Measurements from ENCODE around the gene ZNF860.
A peak's percentile ranks its signal among the peaks of the same experiment; 100 is the strongest.

ZNF860 gene

DNA sequence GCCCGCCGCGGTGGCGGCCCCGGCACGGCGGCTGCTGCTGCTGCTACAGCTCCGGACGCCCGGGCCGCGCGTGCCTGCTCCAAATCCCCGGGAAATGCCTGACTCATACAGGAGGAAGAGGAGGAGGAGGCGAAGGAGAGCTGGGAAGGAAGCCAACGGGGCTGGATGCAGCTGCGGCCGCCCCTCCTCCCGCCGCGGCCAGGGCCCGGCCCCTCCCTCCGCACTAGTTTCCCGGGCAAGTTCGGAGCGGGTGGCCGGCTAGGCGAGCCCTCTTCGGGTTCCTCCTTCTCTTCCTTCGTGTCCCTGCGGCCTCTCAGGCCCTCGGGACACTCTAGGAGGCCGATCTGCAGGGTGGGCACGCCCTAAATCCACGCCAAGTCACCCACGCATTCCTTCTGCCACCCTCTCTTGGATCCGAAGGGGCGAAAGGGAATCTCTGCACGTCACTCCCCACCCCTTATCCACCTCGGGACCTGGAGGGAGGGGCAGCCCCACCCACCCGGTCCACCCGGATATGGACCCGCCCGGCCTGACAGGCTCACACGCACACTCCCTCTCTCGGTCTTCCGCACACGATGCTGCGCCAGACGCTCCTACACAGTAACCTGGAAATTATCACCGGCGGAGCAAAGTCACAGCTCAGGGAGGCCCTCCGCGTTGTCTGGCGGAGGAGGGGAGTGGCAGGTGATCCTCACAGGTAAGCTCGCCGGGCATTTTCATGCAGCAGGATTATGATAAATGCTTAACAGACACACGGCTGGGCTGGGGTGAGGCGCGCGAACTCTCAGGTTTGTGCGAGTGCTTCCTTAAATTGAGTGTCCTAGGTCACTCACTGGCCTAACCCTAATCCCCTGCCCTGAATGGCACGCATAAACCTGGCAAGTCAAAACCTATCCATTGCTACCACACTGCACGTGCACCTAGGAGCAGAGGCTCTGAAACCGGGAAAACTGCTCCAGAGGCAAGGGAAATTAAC is at the start of gene ZNF860, which contains the start of gene OSBPL10:
TSS of gene ZNF860 (plus strand) at position 545 of the 976 bp plus-strand sequence. CDS start 7,330 bp downstream, outside the sequence.
TSS of gene OSBPL10 (minus strand) at position 57 of the 976 bp plus-strand sequence. CDS start 83 bp downstream, outside the sequence.
- Histone ChIP-seq H3K36me3 (ENCODE audit: insufficient read depth, low read length) (peaks cover 10% of the 10 kb centered on the region), H3K4me1 (ENCODE audit: insufficient read depth, low read length) (peaks cover 9% of the 10 kb centered on the region), H3K9me3 (ENCODE audit: control insufficient read depth, insufficient read depth, low read length) (no peaks in the 10 kb centered on the region), H3K9ac (ENCODE audit: low read depth, low read length) (peak within 1 kb of the TSS; percentile 88)

DNA sequence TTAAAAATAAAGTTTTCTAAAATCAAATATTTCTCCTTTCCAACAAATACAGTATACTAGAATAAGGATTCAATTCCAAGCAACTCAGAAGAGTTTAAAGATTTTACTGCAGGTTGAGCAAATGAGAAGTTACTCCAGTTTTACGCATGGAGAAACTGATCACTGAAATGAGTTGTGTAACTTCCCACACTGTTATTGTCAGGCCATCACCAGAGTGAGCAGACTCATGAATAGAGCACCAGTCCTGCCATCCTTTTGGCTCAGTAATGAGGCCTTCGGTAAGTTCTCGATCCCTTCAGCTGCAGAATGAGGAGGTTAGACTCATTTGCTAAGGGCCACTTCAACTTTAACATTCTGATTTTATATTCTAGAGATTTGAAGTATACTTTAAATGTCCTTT is 48.6 kb upstream of the ZNF860 start:
- no peaks in the 10 kb centered on the region for H3K36me3 ChIP-seq (ENCODE audit: insufficient read depth, low read length)
- peaks cover 16% of the 10 kb centered on the region for H3K4me1 ChIP-seq (ENCODE audit: insufficient read depth, low read length)
- no peaks in the 10 kb centered on the region for H3K9me3 ChIP-seq (ENCODE audit: control insufficient read depth, insufficient read depth, low read length)
- no peak overlapping the region for H3K9ac ChIP-seq (ENCODE audit: low read depth, low read length)

DNA sequence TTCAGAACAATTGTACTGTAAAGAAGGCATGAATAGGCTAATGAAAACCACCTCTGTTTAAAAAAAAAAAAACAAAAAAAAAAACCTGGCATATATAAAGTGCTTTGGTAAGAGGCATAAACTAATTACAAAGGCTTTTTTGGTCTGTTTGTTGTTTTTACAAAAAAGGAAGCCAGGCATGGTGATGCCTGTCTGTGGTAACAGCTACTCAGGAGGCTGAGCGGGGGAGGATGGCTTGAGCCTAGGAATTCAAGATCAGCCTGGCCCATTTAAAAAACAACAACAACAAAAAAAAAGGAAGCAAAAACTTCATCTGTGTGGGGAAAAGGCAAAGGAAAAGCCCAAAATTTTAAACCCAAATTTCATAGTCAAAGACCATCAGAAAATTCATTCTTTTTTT is 47.5 kb upstream of the ZNF860 start:
- H3K4me1 ChIP-seq (ENCODE audit: insufficient read depth, low read length): peaks cover 16% of the 10 kb centered on the region
- no peak overlapping the region for H3K9ac ChIP-seq (ENCODE audit: low read depth, low read length)
- H3K9me3 ChIP-seq (ENCODE audit: control insufficient read depth, insufficient read depth, low read length): no peaks in the 10 kb centered on the region
- no peaks in the 10 kb centered on the region for H3K36me3 ChIP-seq (ENCODE audit: insufficient read depth, low read length)

DNA sequence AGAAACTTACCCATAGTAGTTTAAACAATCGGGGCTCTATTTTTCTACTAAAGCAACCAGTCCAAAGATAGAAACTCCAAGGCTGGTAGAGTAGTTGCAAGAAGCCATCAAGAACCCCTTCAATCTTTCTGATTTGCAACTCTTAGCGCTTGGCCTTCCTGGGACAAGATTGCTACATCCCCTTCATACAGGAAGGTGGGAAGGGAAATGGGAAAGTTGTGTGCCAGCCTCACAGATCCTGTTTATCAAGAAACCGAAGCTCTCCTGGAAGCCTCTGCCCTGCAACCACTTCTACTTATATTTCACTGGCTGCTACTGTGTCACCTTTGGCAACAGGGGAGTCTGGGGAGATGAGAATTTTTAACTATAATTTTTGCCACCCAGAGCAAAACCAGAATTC is 46.7 kb upstream of the ZNF860 start:
- Histone ChIP-seq H3K4me1 (ENCODE audit: insufficient read depth, low read length) (peaks cover 16% of the 10 kb centered on the region), H3K9ac (ENCODE audit: low read depth, low read length) (no peak overlapping the region), H3K9me3 (ENCODE audit: control insufficient read depth, insufficient read depth, low read length) (no peaks in the 10 kb centered on the region), H3K36me3 (ENCODE audit: insufficient read depth, low read length) (peaks cover 2% of the 10 kb centered on the region; the same call in 1 of the 2 replicates)

DNA sequence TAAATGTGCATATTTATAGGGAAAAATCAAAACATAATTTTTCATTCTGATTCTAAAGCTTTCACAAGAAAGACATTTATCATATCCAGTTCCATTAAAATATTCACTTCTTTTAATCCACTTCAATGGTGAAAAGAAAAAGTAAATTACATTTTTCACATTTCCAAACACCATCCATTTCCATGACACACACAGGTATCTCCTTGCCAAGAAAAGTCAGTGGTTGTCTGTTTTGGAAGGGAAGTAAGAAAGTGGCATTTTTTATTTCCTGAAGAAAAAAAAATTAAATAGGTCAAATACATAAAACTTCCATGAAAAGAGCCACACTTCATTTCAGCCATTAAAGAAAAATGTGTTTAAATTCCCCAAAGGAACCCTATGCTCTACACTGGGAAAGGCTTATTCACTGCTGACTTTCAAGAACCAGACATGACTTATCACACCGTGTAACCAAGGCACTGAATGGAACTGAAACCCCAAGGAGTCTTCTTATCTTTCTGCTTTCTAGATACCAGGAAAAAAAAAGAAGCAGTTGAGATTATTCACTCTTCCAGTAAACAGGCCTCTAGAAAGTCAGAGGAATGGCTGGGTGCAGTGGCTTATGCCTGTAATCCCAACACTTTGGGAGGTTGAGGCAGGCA is 45.0 kb upstream of the ZNF860 start:
- Histone ChIP-seq H3K9ac (ENCODE audit: low read depth, low read length) (no peak overlapping the region), H3K9me3 (ENCODE audit: control insufficient read depth, insufficient read depth, low read length) (no peaks in the 10 kb centered on the region), H3K4me1 (ENCODE audit: insufficient read depth, low read length) (peaks cover 16% of the 10 kb centered on the region), H3K36me3 (ENCODE audit: insufficient read depth, low read length) (peaks cover 2% of the 10 kb centered on the region; the same call in 1 of the 2 replicates)

DNA sequence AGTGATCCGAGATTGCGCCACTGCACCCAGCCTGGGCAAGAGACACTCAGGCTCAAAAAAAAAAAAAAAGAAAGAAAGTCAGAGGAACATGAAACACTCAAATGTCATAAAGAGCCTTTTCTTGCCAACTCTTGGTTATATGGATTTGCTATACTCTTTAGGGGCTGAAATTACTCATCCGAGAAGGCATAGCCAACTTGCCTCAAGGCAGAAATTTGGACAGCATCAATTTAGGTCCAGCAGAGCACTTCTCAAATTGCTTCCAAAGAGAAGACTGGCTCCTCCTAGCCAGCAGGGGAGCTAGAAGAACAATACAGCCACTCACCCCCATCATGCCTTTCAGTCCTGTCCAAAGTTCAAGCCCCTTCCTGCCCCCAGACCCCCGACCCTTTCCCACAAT is 44.3 kb upstream of the ZNF860 start:
- peaks cover 2% of the 10 kb centered on the region; the same call in 1 of the 2 replicates for H3K36me3 ChIP-seq (ENCODE audit: insufficient read depth, low read length)
- peaks cover 16% of the 10 kb centered on the region for H3K4me1 ChIP-seq (ENCODE audit: insufficient read depth, low read length)
- H3K9ac ChIP-seq (ENCODE audit: low read depth, low read length): no peak overlapping the region
- no peaks in the 10 kb centered on the region for H3K9me3 ChIP-seq (ENCODE audit: control insufficient read depth, insufficient read depth, low read length)

DNA sequence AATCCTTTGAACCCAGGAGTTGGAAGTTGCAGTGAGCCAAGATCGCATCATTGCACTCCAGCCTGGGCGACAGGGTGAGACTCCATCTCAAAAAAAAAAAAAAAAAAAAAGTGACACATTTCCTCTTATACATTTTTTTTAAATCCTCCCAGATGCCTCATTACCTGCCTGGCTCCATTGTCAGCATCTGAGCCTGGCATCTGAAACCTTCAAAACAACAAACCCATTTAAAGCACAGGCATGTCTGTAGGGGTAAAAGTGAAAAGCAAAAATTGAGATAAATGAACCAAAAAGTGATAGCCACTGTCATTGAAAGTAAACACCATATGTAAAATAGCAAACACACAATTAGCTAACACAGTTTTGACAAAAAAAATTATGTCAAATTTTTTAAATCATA is 39.1 kb upstream of the ZNF860 start:
- Histone ChIP-seq H3K4me1 (ENCODE audit: insufficient read depth, low read length) (peaks cover 11% of the 10 kb centered on the region), H3K9ac (ENCODE audit: low read depth, low read length) (peak overlapping the region; percentile 37; the same call in 1 of the 2 replicates), H3K9me3 (ENCODE audit: control insufficient read depth, insufficient read depth, low read length) (no peaks in the 10 kb centered on the region), H3K36me3 (ENCODE audit: insufficient read depth, low read length) (peaks cover 2% of the 10 kb centered on the region; the same call in 1 of the 2 replicates)

DNA sequence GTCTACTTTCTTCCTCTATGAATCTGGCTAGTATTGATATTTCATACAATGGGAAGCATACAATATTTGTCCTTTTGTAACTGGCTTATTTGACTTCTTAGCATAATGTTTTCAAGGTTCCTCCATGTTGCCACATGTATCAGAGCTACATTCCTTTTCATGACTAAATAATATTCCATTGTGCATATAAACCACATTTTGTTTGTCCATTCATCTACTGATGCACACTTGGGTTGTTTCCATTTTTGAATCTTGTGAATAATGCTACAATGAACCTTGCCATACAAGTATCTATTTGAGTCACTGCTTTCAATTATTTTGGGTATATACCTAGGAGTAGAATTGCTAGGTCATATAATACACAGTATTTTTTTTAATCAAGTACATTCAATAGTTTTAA is 38.5 kb upstream of the ZNF860 start:
- Histone ChIP-seq H3K9ac (ENCODE audit: low read depth, low read length) (no peak overlapping the region), H3K4me1 (ENCODE audit: insufficient read depth, low read length) (peaks cover 17% of the 10 kb centered on the region), H3K36me3 (ENCODE audit: insufficient read depth, low read length) (peaks cover 2% of the 10 kb centered on the region; the same call in 1 of the 2 replicates)

DNA sequence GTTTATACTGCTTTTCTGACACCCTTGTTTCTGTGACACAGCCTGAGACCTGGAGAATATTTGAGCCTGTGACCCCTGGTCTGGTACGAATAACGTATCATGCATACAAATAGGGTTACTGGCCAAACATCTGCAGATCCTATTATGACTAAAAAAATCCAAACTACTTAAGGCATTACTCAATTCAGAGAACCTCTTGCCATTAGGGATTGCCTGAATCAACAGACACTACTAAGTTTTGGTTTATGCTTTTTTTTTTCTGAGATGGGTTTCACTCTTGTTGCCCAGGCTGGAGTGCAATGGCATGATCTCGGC is 35.9 kb upstream of the ZNF860 start:
- H3K36me3 ChIP-seq (ENCODE audit: insufficient read depth, low read length): no peaks in the 10 kb centered on the region
- peaks cover 19% of the 10 kb centered on the region for H3K4me1 ChIP-seq (ENCODE audit: insufficient read depth, low read length)
- H3K9me3 ChIP-seq (ENCODE audit: control insufficient read depth, insufficient read depth, low read length): peaks cover 9% of the 10 kb centered on the region; the same call in 1 of the 2 replicates
- H3K9ac ChIP-seq (ENCODE audit: low read depth, low read length): no peak overlapping the region

More for the DNA sequence above, 38.5 kb upstream of the ZNF860 start:
- no peaks in the 10 kb centered on the region for H3K9me3 ChIP-seq (ENCODE audit: control insufficient read depth, insufficient read depth, low read length)

DNA sequence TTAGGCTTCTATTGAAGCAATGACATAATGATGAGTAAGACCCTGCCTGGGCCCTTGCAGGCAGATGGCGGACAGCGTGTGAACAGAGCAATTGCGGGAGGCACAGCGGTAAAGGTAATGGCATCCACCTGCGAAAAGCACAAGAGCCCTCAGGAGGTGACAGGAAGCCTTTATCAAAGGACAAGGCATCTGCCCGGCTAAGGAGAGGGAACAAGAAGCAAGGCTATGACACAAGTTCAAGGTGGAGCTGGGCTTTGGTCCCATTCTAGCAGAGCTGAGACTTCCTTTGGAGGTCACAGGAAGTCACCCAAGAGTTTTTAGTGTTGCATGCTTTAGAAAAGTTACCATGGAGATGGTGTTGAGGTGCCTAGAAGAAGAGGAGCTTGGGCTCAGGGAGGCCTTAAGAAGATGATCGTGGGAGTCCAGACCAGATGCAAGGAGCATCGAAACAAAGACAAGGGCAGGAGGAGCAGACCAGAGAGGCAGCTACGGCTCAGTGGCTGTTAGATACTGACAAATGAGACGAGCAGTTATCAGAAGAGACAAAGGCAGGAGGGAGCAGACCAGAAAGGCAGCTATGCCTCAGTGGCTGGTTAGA is 35.0 kb upstream of the ZNF860 start:
- Histone ChIP-seq H3K9me3 (ENCODE audit: control insufficient read depth, insufficient read depth, low read length) (peaks cover 9% of the 10 kb centered on the region; the same call in 1 of the 2 replicates), H3K36me3 (ENCODE audit: insufficient read depth, low read length) (no peaks in the 10 kb centered on the region), H3K9ac (ENCODE audit: low read depth, low read length) (no peak overlapping the region), H3K4me1 (ENCODE audit: insufficient read depth, low read length) (peaks cover 19% of the 10 kb centered on the region)

DNA sequence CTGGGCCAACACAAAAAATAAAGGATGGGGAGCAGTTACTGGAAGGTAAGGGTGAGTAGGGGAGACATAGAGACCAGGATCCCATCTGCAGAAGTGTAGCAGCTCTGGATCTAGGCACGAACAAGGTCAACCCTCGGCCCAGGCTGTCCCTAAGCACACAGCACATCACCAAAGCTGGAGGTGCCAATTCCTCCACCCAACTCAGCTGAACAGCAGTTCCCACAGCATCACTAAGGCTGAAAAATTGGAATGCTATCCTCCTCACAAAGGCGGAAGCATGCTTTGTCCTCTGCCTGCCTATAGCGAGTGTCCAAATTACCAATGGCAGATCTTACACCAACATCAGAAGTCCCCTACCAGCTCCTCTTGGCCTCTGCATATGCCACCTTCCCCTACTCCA is 34.4 kb upstream of the ZNF860 start:
- Histone ChIP-seq H3K9ac (ENCODE audit: low read depth, low read length) (no peak overlapping the region), H3K4me1 (ENCODE audit: insufficient read depth, low read length) (peaks cover 19% of the 10 kb centered on the region), H3K9me3 (ENCODE audit: control insufficient read depth, insufficient read depth, low read length) (peaks cover 9% of the 10 kb centered on the region; the same call in 1 of the 2 replicates), H3K36me3 (ENCODE audit: insufficient read depth, low read length) (no peaks in the 10 kb centered on the region)

DNA sequence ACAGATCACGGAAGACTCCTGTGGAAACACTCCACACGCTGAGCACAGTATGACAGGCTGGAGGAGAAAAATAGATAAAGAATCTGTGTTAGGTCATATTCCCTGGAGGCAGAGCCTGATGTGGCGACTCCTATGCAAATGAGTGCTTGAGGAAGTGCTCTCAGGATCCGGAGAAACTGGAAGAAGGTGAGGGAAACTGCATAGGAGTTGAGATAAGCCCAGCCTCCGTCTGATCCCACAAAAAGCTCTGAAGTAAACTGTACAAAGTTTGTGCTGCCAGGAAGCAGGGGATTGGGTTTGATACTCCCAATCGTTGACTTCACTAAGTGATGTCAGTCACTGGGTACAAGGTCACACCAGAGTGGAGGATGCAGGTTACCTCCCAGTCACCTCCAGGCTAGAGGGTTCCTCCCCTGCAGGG is 33.9 kb upstream of the ZNF860 start:
- H3K9me3 ChIP-seq (ENCODE audit: control insufficient read depth, insufficient read depth, low read length): peaks cover 9% of the 10 kb centered on the region; the same call in 1 of the 2 replicates
- H3K9ac ChIP-seq (ENCODE audit: low read depth, low read length): no peak overlapping the region
- H3K36me3 ChIP-seq (ENCODE audit: insufficient read depth, low read length): no peaks in the 10 kb centered on the region
- H3K4me1 ChIP-seq (ENCODE audit: insufficient read depth, low read length): peaks cover 19% of the 10 kb centered on the region

DNA sequence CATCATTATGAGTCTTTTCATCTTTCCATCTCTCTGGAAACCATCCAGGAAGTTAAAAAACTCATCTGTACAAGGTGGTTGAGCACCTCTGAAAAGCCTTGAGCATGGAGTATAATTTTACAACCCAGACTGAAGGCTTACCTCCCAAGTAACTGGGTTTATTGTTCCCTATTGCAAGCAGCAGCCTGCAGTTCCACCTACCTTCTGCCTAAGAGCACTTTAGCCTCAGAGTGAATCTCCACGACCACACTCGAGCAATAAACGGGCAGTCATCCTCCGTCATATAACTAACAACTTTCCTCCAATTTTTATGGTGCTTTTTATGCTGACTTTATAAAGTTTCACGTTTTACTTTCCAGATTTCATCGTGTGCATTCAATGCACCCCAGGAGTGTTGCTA is 33.3 kb upstream of the ZNF860 start:
- H3K36me3 ChIP-seq (ENCODE audit: insufficient read depth, low read length): no peaks in the 10 kb centered on the region
- H3K9ac ChIP-seq (ENCODE audit: low read depth, low read length): no peak overlapping the region
- peaks cover 19% of the 10 kb centered on the region for H3K4me1 ChIP-seq (ENCODE audit: insufficient read depth, low read length)
- H3K9me3 ChIP-seq (ENCODE audit: control insufficient read depth, insufficient read depth, low read length): peaks cover 9% of the 10 kb centered on the region; the same call in 1 of the 2 replicates

DNA sequence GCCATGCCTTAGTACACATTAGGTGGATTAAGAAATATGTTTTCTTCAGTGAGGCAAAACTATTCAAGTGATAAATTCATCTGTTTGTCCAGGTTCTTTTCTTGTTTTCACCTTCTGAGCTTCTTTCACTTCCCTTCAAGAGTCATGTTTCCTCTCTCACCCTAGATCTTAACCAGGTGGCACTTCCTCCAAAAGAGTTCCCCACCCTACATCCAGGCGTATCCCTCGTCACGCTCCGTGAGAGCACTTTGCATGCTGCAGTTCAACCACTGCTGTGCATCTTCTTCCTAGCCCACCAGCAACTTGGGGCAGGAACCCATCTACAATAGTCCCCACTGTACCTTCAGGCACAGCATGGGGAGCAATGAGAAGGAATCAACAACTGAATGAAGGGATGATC is 29.3 kb upstream of the ZNF860 start:
- H3K36me3 ChIP-seq (ENCODE audit: insufficient read depth, low read length): no peaks in the 10 kb centered on the region
- peaks cover 10% of the 10 kb centered on the region for H3K4me1 ChIP-seq (ENCODE audit: insufficient read depth, low read length)
- H3K9me3 ChIP-seq (ENCODE audit: control insufficient read depth, insufficient read depth, low read length): peaks cover 18% of the 10 kb centered on the region
- H3K9ac ChIP-seq (ENCODE audit: low read depth, low read length): no peak overlapping the region
